Uterus (tissue), 4 donors: ENCODE data around the gene TMEM250. TPM values are rescaled to one million over a fixed set of nuclear protein-coding genes. Genes with fewer than 3 reads are reported as not detected.
A peak's percentile ranks its signal among the peaks of the same experiment; 100 is the strongest.

ENCODE experiments used
- DNase-seq, 2 donors: peaks; one replicate each; pipeline ENCODE4 v3.0.0-alpha.2; 2019 to 2020
- H3K27ac ChIP-seq, 2 donors: fragments of 200-600 bp; sonication (generic); 1 replicate in 1 of 2; 2 replicates in 1 of 2; pipeline ENCODE4 v1.5.1; 2016 to 2018
- H3K27me3 ChIP-seq, 2 donors: fragments of 200-600 bp; sonication (generic); one replicate each; pipeline ENCODE4 v1.5.1; 2018 to 2019; ENCODE audit warnings: control low read depth in 1 of 2
- H3K36me3 ChIP-seq, 2 donors: fragments of 200-600 bp; sonication (generic); one replicate each; pipeline ENCODE4 v1.5.1; 2019; ENCODE audit warnings: control low read depth in 1 of 2
- H3K4me1 ChIP-seq, 2 donors: fragments of 200-600 bp; sonication (generic); one replicate each; pipeline ENCODE4 v1.5.1; 2018 to 2019; ENCODE audit warnings: control low read depth in 1 of 2
- H3K4me3 ChIP-seq, 2 donors: fragments of 200-600 bp; sonication (generic); 1 replicate in 1 of 2; 2 replicates in 1 of 2; pipeline ENCODE4 v1.5.1; 2018 to 2019; ENCODE audit warnings: mild to moderate bottlenecking in 1 of 2
- H3K9me3 ChIP-seq, 2 donors: fragments of 200-600 bp; sonication (generic); one replicate each; pipeline ENCODE4 v1.5.1; 2019; ENCODE audit warnings: control low read depth in 1 of 2
- POLR2A ChIP-seq, 2 donors: fragments of 450-650 bp; IDR thresholded peaks; one replicate each; pipeline ENCODE4 v1.6.1; 2016; ENCODE audit warnings: antibody characterized with exemption in 2 of 2, mild to moderate bottlenecking in 1 of 2, moderate library complexity in 1 of 2
- intact Hi-C: fragments of 100-400 bp; cut with DNase I; formaldehyde crosslinking; loops from one replicate; pipeline ENCODE4 v1.15.1; 2023; ENCODE audit warnings: low total_unique reads
- total RNA-seq, 4 donors: library from RNA; depleted of rRNA in 3 of 4; stranded (reverse); fragments of >200 nt in 3 of 4; gene quantifications; one replicate each; pipeline versions ENCODE4 v1.1.0 to v1.2.4, GENCODE V29; 2014 to 2023
- TF ChIP-seq, protein P1 (sequence below), 4 experiments: fragments of 200-600 bp in 2 of 4; fragments of 450-650 bp in 2 of 4; sonication (generic) in 2 of 4; IDR thresholded peaks; one replicate each; pipeline ENCODE4 v1.5.1; 2016 to 2019; ENCODE audit warnings: antibody characterized with exemption in 4 of 4, mild to moderate bottlenecking in 2 of 4, moderate library complexity in 1 of 4
- donor health status: DM: yes; HTN: yes; CAD: no.

Gene TMEM250
- total RNA-seq, 4 donors from 2014 or later, result 14.7 to 42.0 (median 28.0) TPM

DNA sequence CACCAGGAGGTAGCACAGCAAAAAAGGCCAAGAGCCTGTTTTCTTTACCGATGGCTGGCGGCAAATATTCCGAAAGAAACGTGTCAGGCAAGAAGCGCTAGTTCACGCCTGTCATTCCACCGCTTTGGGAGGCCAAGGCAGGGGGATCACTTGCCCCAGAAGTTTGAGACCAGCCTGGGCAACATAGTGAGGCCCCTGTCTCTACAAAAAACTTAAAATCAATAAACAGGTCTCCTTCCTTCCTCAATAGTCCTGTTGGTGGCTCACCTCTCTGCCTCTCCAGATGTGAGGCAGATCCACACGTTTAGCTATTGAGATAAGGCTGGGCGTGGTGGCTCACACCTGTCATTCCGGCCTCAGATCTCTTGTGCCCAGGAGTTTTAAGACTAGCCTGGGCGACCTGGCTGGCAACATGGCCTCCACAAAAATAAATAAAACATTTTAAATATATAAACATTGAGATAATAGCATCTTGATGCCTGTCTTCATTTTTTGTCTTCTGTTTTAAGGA lies 1.3 kb upstream of the TMEM250 start:
- Histone ChIP-seq H3K27ac (peak overlapping the region; percentile 89 to 95), H3K4me3 (peak overlapping the region; percentile 38 to 69), H3K9me3 (no peaks in the 10 kb centered on the region), H3K36me3 (no peaks in the 10 kb centered on the region), H3K27me3 (no peaks in the 10 kb centered on the region), H3K4me1 (peaks cover 0 to 19% of the 10 kb centered on the region in 2 donors)
- TF ChIP-seq, protein P1, sequence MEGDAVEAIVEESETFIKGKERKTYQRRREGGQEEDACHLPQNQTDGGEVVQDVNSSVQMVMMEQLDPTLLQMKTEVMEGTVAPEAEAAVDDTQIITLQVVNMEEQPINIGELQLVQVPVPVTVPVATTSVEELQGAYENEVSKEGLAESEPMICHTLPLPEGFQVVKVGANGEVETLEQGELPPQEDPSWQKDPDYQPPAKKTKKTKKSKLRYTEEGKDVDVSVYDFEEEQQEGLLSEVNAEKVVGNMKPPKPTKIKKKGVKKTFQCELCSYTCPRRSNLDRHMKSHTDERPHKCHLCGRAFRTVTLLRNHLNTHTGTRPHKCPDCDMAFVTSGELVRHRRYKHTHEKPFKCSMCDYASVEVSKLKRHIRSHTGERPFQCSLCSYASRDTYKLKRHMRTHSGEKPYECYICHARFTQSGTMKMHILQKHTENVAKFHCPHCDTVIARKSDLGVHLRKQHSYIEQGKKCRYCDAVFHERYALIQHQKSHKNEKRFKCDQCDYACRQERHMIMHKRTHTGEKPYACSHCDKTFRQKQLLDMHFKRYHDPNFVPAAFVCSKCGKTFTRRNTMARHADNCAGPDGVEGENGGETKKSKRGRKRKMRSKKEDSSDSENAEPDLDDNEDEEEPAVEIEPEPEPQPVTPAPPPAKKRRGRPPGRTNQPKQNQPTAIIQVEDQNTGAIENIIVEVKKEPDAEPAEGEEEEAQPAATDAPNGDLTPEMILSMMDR (IDR thresholded peaks at IDR 0.05), result no peak
- no peak for TF ChIP-seq POLR2A (IDR thresholded peaks at IDR 0.05)
- DNase-seq, result no peak
- intact Hi-C loops, result no loop called here

- no peaks in the 10 kb centered on the region for H3K9me3 ChIP-seq
- peak overlapping the region; percentile 38 to 69 for H3K4me3 ChIP-seq
- no peak for TF ChIP-seq POLR2A (IDR thresholded peaks at IDR 0.05)
- TF ChIP-seq, protein P1 (IDR thresholded peaks at IDR 0.05), result peak in 1 of 4 experiments; percentile 22
- H3K4me1 ChIP-seq, result peaks cover 0 to 19% of the 10 kb centered on the region in 2 donors
- intact Hi-C loops, result no loop called here
- no peaks in the 10 kb centered on the region for H3K36me3 ChIP-seq
- no peaks in the 10 kb centered on the region for H3K27me3 ChIP-seq
- H3K27ac ChIP-seq, result peak overlapping the region; percentile 89 to 95
- no peak for DNase-seq
Observed at GRCh38 chr9:136119061-136119882, 597 bp upstream of the TMEM250 start.

DNA sequence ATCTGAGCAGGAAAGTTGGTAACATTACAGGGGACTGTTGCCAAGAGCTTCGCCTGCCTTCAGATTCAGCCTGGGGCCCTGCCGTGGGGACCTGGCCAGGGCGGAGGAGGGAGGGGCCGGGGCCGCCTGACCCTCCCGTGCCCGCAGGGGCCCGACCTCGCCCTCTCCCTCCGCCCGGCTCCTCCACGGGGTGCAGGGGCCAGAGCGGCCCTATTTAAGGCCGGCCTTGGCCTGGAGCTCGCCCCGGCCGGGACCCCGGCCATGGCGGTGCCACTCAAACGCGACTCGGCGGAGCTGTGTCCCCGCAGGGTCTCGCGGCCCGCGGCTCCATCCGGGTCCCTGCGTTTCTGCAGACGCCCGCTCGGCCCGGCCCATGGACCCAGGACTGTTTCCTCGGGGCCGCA lies 757 bp downstream of the TMEM250 start:
- peak overlapping the region; percentile 89 to 95 for H3K27ac ChIP-seq
- H3K4me3 ChIP-seq, result peak overlapping the region; percentile 38 to 69
- peaks cover 0 to 15% of the 10 kb centered on the region in 2 donors for H3K4me1 ChIP-seq
- no peaks in the 10 kb centered on the region for H3K9me3 ChIP-seq
- intact Hi-C loops, result no loop called here
- no peaks in the 10 kb centered on the region for H3K36me3 ChIP-seq
- TF ChIP-seq, protein P1 (IDR thresholded peaks at IDR 0.05), result no peak
- TF ChIP-seq POLR2A (IDR thresholded peaks at IDR 0.05), result no peak
- H3K27me3 ChIP-seq, result no peaks in the 10 kb centered on the region
- no peak for DNase-seq

DNA sequence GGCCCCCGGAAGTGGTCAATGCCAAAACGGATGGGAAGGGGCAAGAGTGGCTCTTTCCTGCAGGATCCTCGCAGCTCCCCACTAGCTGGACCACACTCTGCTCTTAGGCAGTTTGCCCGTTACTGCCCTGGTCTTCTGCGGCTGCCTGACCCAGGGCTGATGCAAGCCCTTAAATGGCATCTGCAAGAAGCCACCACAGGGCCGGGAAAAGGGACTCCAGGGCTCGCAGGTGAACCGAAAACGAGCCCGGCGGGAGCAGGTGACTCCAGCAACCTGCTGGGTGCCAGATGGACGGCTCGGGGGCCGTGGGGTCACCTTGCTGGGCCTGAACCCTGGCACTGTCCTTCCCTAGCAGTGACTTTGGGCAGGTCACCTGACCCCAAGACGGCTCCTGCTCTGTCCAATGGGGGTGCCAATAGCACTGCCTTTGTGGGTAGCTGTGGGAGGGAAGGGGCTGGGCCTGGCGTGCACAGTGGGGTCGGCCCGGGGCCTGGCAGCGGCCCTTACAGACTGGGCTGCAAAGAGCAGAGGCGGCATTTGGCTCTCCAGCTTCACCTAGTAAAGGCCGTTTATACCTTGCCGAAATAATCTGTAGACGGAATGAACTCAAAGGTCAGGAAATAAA lies 1.3 kb downstream of the TMEM250 start:
- Histone ChIP-seq H3K4me3 (peak overlapping the region; percentile 38 to 69), H3K27ac (peak overlapping the region; percentile 89 to 95), H3K4me1 (peaks cover 0 to 11% of the 10 kb centered on the region in 2 donors), H3K27me3 (no peaks in the 10 kb centered on the region), H3K36me3 (no peaks in the 10 kb centered on the region), H3K9me3 (no peaks in the 10 kb centered on the region)
- DNase-seq, result no peak
- no peak for TF ChIP-seq POLR2A (IDR thresholded peaks at IDR 0.05)
- TF ChIP-seq, protein P1 (IDR thresholded peaks at IDR 0.05), result no peak
- intact Hi-C loops, result no loop called here
